Tibial nerve (tissue), 4 donors: ENCODE measurements around the gene IQGAP2. TPM values are rescaled to one million over a fixed set of nuclear protein-coding genes. Genes with fewer than 3 reads are reported as not detected.

Source experiments
- DNase-seq, 2 donors: peaks; one replicate each; pipeline ENCODE4 v3.0.0-alpha.2; 2019; ENCODE audit warnings: low spot score in 2 of 2
- H3K27ac ChIP-seq, 4 donors: fragments of 200-600 bp; sonication (generic) in 3 of 4; one replicate each; pipeline ENCODE4 v1.5.1; 2017 to 2019; ENCODE audit warnings: mild to moderate bottlenecking in 1 of 4
- H3K27me3 ChIP-seq, 2 donors: fragments of 200-600 bp; sonication (generic) in 1 of 2; one replicate each; pipeline versions ENCODE4 v1.5.1 to v1.6.0; 2017 to 2019
- H3K36me3 ChIP-seq, 3 donors: fragments of 200-600 bp; sonication (generic); one replicate each; pipeline ENCODE4 v1.5.1; 2018 to 2019
- H3K4me1 ChIP-seq, 4 donors: fragments of 200-600 bp; sonication (generic) in 3 of 4; one replicate each; pipeline ENCODE4 v1.5.1; 2017 to 2019
- H3K4me3 ChIP-seq, 4 donors: fragments of 200-600 bp; sonication (generic) in 3 of 4; one replicate each; pipeline ENCODE4 v1.5.1; 2017 to 2019; ENCODE audit warnings: mild to moderate bottlenecking in 1 of 4, moderate library complexity in 1 of 4
- H3K9me3 ChIP-seq, 4 donors: fragments of 200-600 bp; sonication (generic) in 3 of 4; one replicate each; pipeline ENCODE4 v1.5.1; 2017 to 2019
- CTCF ChIP-seq, 5 experiments: fragments of 200-600 bp in 3 of 5; fragments of 450-650 bp in 2 of 5; sonication (generic) in 3 of 5; IDR thresholded peaks; one replicate each; pipeline ENCODE4 v1.5.1; 2016 to 2019; ENCODE audit warnings: antibody characterized with exemption in 5 of 5, mild to moderate bottlenecking in 3 of 5, moderate library complexity in 2 of 5
- EP300 ChIP-seq, 2 donors: sonication (generic); formaldehyde crosslinking; IDR thresholded peaks; one replicate each; pipeline ENCODE4 v1.6.1; 2017; ENCODE audit warnings: antibody characterized with exemption in 2 of 2, mild to moderate bottlenecking in 1 of 2
- POLR2A ChIP-seq, 2 donors: fragments of 450-650 bp; IDR thresholded peaks; one replicate each; pipeline ENCODE4 v1.6.1; 2017; ENCODE audit warnings: antibody characterized with exemption in 2 of 2, mild to moderate bottlenecking in 2 of 2, moderate library complexity in 2 of 2
- WGBS, 2 donors: methylation state at CpG; one replicate each; pipeline ENCODE4 v1.1.5; 2018; 5-methylcytosine and 5-hydroxymethylcytosine counted together
- total RNA-seq, 4 donors: library from RNA; depleted of rRNA; stranded (reverse); fragments of >200 nt; gene quantifications; one replicate each; pipeline ENCODE4 v1.1.0, GENCODE V29; 2016

IQGAP2 gene
- total RNA-seq, 4 donors from 2014 or later, result 42.8 to 58.2 (median 52.3) TPM

- no peak overlapping the region for H3K27ac ChIP-seq
- H3K9me3 ChIP-seq, result no peaks in the 10 kb centered on the region
- no peak overlapping the region for H3K4me3 ChIP-seq
- DNase-seq, result no peak
- H3K36me3 ChIP-seq, result no peaks in the 10 kb centered on the region
- peaks cover 0 to 35% (median 4%) of the 10 kb centered on the region in 4 donors for H3K4me1 ChIP-seq
- no peak for TF ChIP-seq POLR2A (IDR thresholded peaks at IDR 0.05)
- no peak for TF ChIP-seq EP300 (IDR thresholded peaks at IDR 0.05)
- no peak for TF ChIP-seq CTCF (IDR thresholded peaks at IDR 0.05)
- WGBS, 2 donors, result 75 to 90% methylated on average over 1 of the region's 1 CpG
- H3K27me3 ChIP-seq, result no peaks in the 10 kb centered on the region
These were observed 3.6 kb downstream of the IQGAP2 start for GRCh38 chr5:76406673-76407072.

GRCh38 chr5:76408104-76408654 lies 5.1 kb downstream of the IQGAP2 start:
- no peak overlapping the region for H3K27ac ChIP-seq
- no peaks in the 10 kb centered on the region for H3K9me3 ChIP-seq
- H3K4me1 ChIP-seq, result peaks cover 0 to 25% (median 1%) of the 10 kb centered on the region in 4 donors
- DNase-seq, result no peak
- WGBS, 2 donors, result 88 to 90% methylated on average over 7 of the region's 7 CpGs
- no peak for TF ChIP-seq CTCF (IDR thresholded peaks at IDR 0.05)
- TF ChIP-seq EP300 (IDR thresholded peaks at IDR 0.05), result no peak
- TF ChIP-seq POLR2A (IDR thresholded peaks at IDR 0.05), result no peak
- no peaks in the 10 kb centered on the region for H3K27me3 ChIP-seq
- H3K36me3 ChIP-seq, result no peaks in the 10 kb centered on the region
- no peak overlapping the region for H3K4me3 ChIP-seq

GRCh38 chr5:76412511-76412910 lies 9.4 kb downstream of the IQGAP2 start:
- Histone ChIP-seq H3K9me3 (no peaks in the 10 kb centered on the region), H3K36me3 (no peaks in the 10 kb centered on the region), H3K27ac (no peak overlapping the region), H3K4me1 (peaks cover 0 to under 1% (median 0%) of the 10 kb centered on the region in 4 donors), H3K4me3 (no peak overlapping the region), H3K27me3 (no peaks in the 10 kb centered on the region)
- no peak for DNase-seq
- no peak for TF ChIP-seq POLR2A (IDR thresholded peaks at IDR 0.05)
- no peak for TF ChIP-seq EP300 (IDR thresholded peaks at IDR 0.05)
- TF ChIP-seq CTCF (IDR thresholded peaks at IDR 0.05), result no peak

GRCh38 chr5:76413746-76414145 lies 10.7 kb downstream of the IQGAP2 start:
- WGBS, 2 donors, result 84 to 85% methylated on average over 5 of the region's 5 CpGs

GRCh38 chr5:76414788-76415187 lies 11.7 kb downstream of the IQGAP2 start:
- WGBS, 2 donors, result 56% methylated on average over 3 of the region's 3 CpGs
- Histone ChIP-seq H3K4me3 (no peak overlapping the region), H3K36me3 (no peaks in the 10 kb centered on the region), H3K9me3 (no peaks in the 10 kb centered on the region), H3K27me3 (no peaks in the 10 kb centered on the region), H3K27ac (no peak overlapping the region), H3K4me1 (no peaks in the 10 kb centered on the region)
- no peak for TF ChIP-seq EP300 (IDR thresholded peaks at IDR 0.05)
- no peak for TF ChIP-seq CTCF (IDR thresholded peaks at IDR 0.05)
- no peak for TF ChIP-seq POLR2A (IDR thresholded peaks at IDR 0.05)
- no peak for DNase-seq

More at GRCh38 chr5:76413746-76414145, 10.7 kb downstream of the IQGAP2 start:
- H3K27ac ChIP-seq, result no peak overlapping the region
- TF ChIP-seq EP300 (IDR thresholded peaks at IDR 0.05) (no peak), POLR2A (IDR thresholded peaks at IDR 0.05) (no peak)
- H3K9me3 ChIP-seq, result no peaks in the 10 kb centered on the region
- no peaks in the 10 kb centered on the region for H3K27me3 ChIP-seq
- no peaks in the 10 kb centered on the region for H3K4me1 ChIP-seq
- DNase-seq, result no peak
- no peak overlapping the region for H3K4me3 ChIP-seq
- no peaks in the 10 kb centered on the region for H3K36me3 ChIP-seq

- no peak overlapping the region for H3K27ac ChIP-seq
- DNase-seq, result no peak
- H3K4me3 ChIP-seq, result no peak overlapping the region
- H3K4me1 ChIP-seq, result no peaks in the 10 kb centered on the region
- no peaks in the 10 kb centered on the region for H3K36me3 ChIP-seq
- no peak for TF ChIP-seq POLR2A (IDR thresholded peaks at IDR 0.05)
- no peak for TF ChIP-seq EP300 (IDR thresholded peaks at IDR 0.05)
- no peak for TF ChIP-seq CTCF (IDR thresholded peaks at IDR 0.05)
- 86 to 87% methylated on average over 2 of the region's 2 CpGs for WGBS, 2 donors
- H3K9me3 ChIP-seq, result no peaks in the 10 kb centered on the region
- H3K27me3 ChIP-seq, result no peaks in the 10 kb centered on the region
These were observed 12.8 kb downstream of the IQGAP2 start for GRCh38 chr5:76415855-76416254.
